Natural killer cell (primary cell): ENCODE results near the gene FAM219A. TPM values are rescaled to one million over a fixed set of nuclear protein-coding genes. Genes with fewer than 3 reads are reported as not detected.

Experiments
- ATAC-seq, 3 donors: fragments of 150-1000 bp in 2 of 3; fragments of 200-7000 bp in 1 of 3; cut with Tn5 transposase; 1 replicate in 1 of 3; 2 replicates in 2 of 3; pipeline ENCODE4 v1.10.0; 2021; ENCODE audit warnings: mild to moderate bottlenecking in 2 of 3, moderate library complexity in 2 of 3
- DNase-seq, 2 donors: peaks; one replicate each; pipeline versions ENCODE4 v3.0.0 to v3.0.0-alpha.2; 2013 to 2021; ENCODE audit warnings: mixed read lengths in 1 of 2
- H3K27ac ChIP-seq: one replicate; pipeline ENCODE4 v1.5.1; 2013; ENCODE audit warnings: mild to moderate bottlenecking, low read length
- H3K27me3 ChIP-seq: one replicate; pipeline ENCODE4 v1.6.1; 2013; ENCODE audit warnings: low read length; ENCODE audit not compliant: control insufficient read depth, insufficient read depth
- H3K36me3 ChIP-seq: one replicate; pipeline ENCODE4 v1.6.1; 2013; ENCODE audit warnings: low read length; ENCODE audit not compliant: control insufficient read depth, insufficient read depth
- H3K4me1 ChIP-seq: one replicate; pipeline ENCODE4 v1.6.1; 2013; ENCODE audit warnings: low read length; ENCODE audit not compliant: control insufficient read depth, insufficient read depth
- H3K4me3 ChIP-seq: one replicate; pipeline ENCODE4 v1.5.1; 2013; ENCODE audit warnings: low read length
- H3K9me3 ChIP-seq: one replicate; pipeline ENCODE4 v1.6.1; 2013; ENCODE audit warnings: low read length; ENCODE audit not compliant: control insufficient read depth, insufficient read depth
- H3K27ac Mint-ChIP-seq, 2 donors: one replicate each; pipeline ENCODE4 v1.8.0; 2022; ENCODE audit warnings: mild to moderate bottlenecking in 2 of 2, mixed read lengths in 2 of 2, moderate library complexity in 1 of 2
- H3K27me3 Mint-ChIP-seq, 2 donors: one replicate each; pipeline ENCODE4 v1.8.0; 2022; ENCODE audit warnings: low read depth in 2 of 2, mixed read lengths in 2 of 2
- H3K36me3 Mint-ChIP-seq: one replicate; pipeline ENCODE4 v1.8.0; 2022; ENCODE audit warnings: mixed read lengths
- H3K4me1 Mint-ChIP-seq, 2 donors: one replicate each; pipeline ENCODE4 v1.8.0; 2022; ENCODE audit warnings: mixed read lengths in 2 of 2
- H3K4me3 Mint-ChIP-seq: one replicate; pipeline ENCODE4 v1.8.0; 2022; ENCODE audit warnings: mild to moderate bottlenecking, moderate library complexity, mixed read lengths
- H3K9me3 Mint-ChIP-seq, 2 donors: one replicate each; pipeline ENCODE4 v1.8.0; 2022; ENCODE audit warnings: mixed read lengths in 2 of 2
- WGBS: methylation state at CpG from one replicate; pipeline ENCODE4 v1.1.7; 2013; ENCODE audit warnings: missing lambda C conversion rate; ENCODE audit not compliant: insufficient coverage; 5-methylcytosine and 5-hydroxymethylcytosine counted together
- intact Hi-C: fragments of 100-400 bp; cut with micrococcal nuclease; formaldehyde crosslinking; loops from one replicate; pipeline ENCODE4 v1.14.2; 2022
- total RNA-seq, 4 donors: library from RNA; stranded (reverse); fragments of 120-200 nt in 1 of 4; gene quantifications; one replicate each; pipeline versions ENCODE4 v1.2.3 to v1.2.4, GENCODE V29; 2013 to 2022
- TF ChIP-seq, protein P1 (sequence below): fragments of 200-600 bp; IDR thresholded peaks from one replicate; pipeline ENCODE4 v1.8.0; 2022; ENCODE audit warnings: antibody characterized with exemption

The FAM219A gene
- total RNA-seq, 3 donors from 2014 or later (not counting 1 experiment from before 2014, with no cell fraction given): 18.9 to 20.6 (median 19.2) TPM

DNA sequence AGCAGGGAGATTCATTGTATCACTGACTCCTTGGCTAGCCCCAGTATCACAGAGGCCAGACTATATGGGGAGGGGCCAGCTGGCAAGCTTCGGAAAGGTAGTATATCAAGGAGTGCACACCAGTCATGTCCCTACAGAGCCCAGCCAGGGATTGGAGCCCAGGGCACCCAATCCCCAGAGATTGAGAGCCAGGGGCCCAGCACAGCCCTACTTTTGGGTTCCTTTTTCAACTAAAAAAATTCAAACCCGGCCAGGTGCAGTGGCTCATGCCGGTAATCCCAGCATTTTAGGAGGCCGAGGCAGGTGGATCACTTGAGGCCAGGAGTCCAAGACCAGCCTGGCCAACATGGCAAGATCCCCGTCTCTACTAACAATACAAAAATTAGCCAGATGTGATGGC, 76.3 kb downstream of the FAM219A start:
- ATAC-seq (no peak), DNase-seq (no peak)
- intact Hi-C loops: no loop called here
- Mint-ChIP-seq H3K36me3 (no peaks in the 10 kb centered on the region), H3K27me3 (peaks cover 5 to 11% of the 10 kb centered on the region in 2 donors), H3K4me3 (peak overlapping the region; percentile 87), H3K9me3 (no peaks in the 10 kb centered on the region), H3K27ac (no peak overlapping the region), H3K4me1 (peaks cover 33 to 34% of the 10 kb centered on the region in 2 donors)
- Histone ChIP-seq H3K9me3 (no peaks in the 10 kb centered on the region), H3K27me3 (no peaks in the 10 kb centered on the region), H3K4me1 (peaks cover 31% of the 10 kb centered on the region), H3K36me3 (no peaks in the 10 kb centered on the region), H3K27ac (no peak overlapping the region), H3K4me3 (no peak overlapping the region)
- 93% methylated on average over 5 of the region's 5 CpGs for WGBS
- TF ChIP-seq, protein P1, sequence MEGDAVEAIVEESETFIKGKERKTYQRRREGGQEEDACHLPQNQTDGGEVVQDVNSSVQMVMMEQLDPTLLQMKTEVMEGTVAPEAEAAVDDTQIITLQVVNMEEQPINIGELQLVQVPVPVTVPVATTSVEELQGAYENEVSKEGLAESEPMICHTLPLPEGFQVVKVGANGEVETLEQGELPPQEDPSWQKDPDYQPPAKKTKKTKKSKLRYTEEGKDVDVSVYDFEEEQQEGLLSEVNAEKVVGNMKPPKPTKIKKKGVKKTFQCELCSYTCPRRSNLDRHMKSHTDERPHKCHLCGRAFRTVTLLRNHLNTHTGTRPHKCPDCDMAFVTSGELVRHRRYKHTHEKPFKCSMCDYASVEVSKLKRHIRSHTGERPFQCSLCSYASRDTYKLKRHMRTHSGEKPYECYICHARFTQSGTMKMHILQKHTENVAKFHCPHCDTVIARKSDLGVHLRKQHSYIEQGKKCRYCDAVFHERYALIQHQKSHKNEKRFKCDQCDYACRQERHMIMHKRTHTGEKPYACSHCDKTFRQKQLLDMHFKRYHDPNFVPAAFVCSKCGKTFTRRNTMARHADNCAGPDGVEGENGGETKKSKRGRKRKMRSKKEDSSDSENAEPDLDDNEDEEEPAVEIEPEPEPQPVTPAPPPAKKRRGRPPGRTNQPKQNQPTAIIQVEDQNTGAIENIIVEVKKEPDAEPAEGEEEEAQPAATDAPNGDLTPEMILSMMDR: no peak

DNA sequence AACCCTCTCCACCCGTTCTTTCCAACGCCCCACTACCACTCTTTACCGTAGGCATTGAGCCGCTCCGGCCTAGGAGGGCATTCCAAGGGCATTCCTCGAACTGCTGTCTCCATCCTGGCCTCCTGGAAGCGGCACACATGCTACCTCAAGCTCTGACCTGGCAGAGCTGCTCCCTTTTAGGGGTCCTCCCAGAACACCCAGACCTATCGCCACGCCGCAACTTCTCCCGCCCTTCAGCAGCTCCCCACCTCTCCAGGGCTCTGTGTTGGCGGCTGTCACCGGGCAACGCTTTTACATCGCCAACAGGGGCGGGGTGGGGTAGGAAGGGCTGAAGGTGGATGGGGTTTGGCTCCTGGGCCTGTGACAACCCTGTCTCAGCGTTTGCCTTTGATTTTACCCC, 77.0 kb downstream of the FAM219A start:
- H3K4me3 ChIP-seq: peak overlapping the region; percentile 44
- H3K9me3 Mint-ChIP-seq: no peaks in the 10 kb centered on the region
- H3K4me1 ChIP-seq: peaks cover 35% of the 10 kb centered on the region
- no peaks in the 10 kb centered on the region for H3K27me3 ChIP-seq
- H3K36me3 ChIP-seq: no peaks in the 10 kb centered on the region
- intact Hi-C loops: loop anchor here (2.0 kb wide), 1 partner anchor 77 kb away; the partner anchor contains the start of genes DNAI1 and FAM219A
- H3K27ac Mint-ChIP-seq: peak overlapping the region; percentile 29 to 66
- no peaks in the 10 kb centered on the region for H3K9me3 ChIP-seq
- no peak for ATAC-seq
- H3K4me1 Mint-ChIP-seq: peaks cover 35 to 37% of the 10 kb centered on the region in 2 donors
- peak overlapping the region; percentile 87 for H3K4me3 Mint-ChIP-seq
- peak in 1 of 2 donors; percentile 50 for DNase-seq
- 36% methylated on average over 17 of the region's 17 CpGs for WGBS
- H3K36me3 Mint-ChIP-seq: no peaks in the 10 kb centered on the region
- H3K27me3 Mint-ChIP-seq: peaks cover 5 to 11% of the 10 kb centered on the region in 2 donors
- TF ChIP-seq, protein P1: no peak
- no peak overlapping the region for H3K27ac ChIP-seq

DNA sequence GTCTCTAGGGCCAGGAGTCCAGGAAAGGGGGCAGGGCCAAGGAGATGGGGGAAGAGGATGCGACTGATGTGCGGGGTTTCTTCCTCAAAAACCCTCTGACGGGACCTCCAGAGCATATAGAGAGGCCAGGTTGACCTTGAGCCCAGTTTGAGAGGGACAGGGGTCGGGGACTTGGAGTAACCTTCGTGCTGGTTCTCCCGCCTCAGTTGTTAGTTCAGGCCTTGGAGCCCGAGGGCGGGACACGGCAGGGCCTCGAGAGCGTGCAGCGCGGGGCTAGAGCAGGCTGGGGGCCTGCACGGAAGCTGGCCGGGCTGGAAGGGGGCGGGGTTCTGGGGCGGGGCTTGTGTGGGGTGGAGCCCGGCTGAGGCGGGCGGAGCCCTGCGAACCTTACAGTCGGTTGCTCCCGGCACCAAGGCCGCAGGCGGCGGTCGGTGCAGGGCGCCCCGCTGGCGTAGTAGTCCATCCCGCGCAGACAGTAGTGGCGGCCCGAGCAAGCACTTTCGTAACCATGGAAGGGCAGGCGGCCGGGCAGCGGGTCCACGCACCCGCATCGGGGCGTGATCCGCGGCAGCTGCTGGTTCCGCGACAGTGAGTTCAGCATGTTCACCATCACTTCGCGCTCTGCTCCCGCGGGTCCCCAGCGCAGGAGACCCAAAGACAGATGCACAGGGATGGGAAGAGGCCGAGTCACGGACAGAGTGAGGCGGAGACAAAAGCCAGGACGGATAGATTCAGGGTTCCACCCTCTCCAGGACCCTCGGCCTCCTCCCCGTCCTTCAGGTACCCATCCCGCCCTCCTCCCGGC, 77.7 kb downstream of the FAM219A start:
- Histone ChIP-seq H3K4me1 (peaks cover 41% of the 10 kb centered on the region), H3K36me3 (no peaks in the 10 kb centered on the region), H3K4me3 (peak overlapping the region; percentile 44), H3K27ac (no peak overlapping the region), H3K27me3 (no peaks in the 10 kb centered on the region), H3K9me3 (no peaks in the 10 kb centered on the region)
- TF ChIP-seq, protein P1: no peak
- H3K27ac Mint-ChIP-seq: peak overlapping the region; percentile 29 to 72
- no peaks in the 10 kb centered on the region for H3K36me3 Mint-ChIP-seq
- peak; percentile 62 to 89 for DNase-seq
- H3K4me1 Mint-ChIP-seq: peaks cover 41 to 43% of the 10 kb centered on the region in 2 donors
- no peaks in the 10 kb centered on the region for H3K9me3 Mint-ChIP-seq
- 3% methylated on average over 59 of the region's 59 CpGs for whole genome bisulfite sequencing
- peaks cover 5 to 11% of the 10 kb centered on the region in 2 donors for H3K27me3 Mint-ChIP-seq
- peak overlapping the region; percentile 87 for H3K4me3 Mint-ChIP-seq
- ATAC-seq: peak; percentile 61 to 76 (median 62)
- intact Hi-C loops: loop anchor here (2.0 kb wide), 1 partner anchor 78 kb away; the partner anchor contains the start of genes DNAI1 and FAM219A
